ENCODE data around the gene FER. TPM values are rescaled to one million over a fixed set of nuclear protein-coding genes. Genes with fewer than 3 reads are reported as not detected.

Gene FER
- total and polyA plus RNA-seq, 8 donors = 1.7 to 218 (median 24.0) TPM

DNA sequence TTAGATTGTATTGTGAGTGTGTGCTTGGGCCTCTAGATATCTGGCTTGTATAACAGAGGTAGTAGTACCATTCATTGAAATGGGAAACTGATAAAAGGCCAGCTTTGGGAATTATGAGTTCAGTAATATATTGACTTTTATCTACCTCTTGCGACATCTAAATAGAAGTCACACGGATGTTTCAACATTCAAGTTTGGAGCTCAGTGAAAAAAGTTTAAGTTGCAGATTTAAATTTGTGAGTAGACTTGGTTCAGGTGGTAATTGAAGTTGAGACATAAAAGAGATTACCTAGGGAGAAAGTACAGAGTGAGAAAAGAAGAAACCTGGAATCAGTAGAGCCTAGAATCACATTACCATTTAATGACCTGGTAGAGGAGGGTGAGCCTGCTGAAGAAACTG is 189.5 kb downstream of the FER start:
- intact Hi-C loops (cut with DNase I; ENCODE audit: low total_unique reads) = no loop called here
- Histone ChIP-seq H3K36me3 (peaks cover 0 to 3% (median 0%) of the 10 kb centered on the region in 4 donors), H3K9me3 (peaks cover 0 to 3% (median 0%) of the 10 kb centered on the region in 4 donors), H3K27me3 (no peaks in the 10 kb centered on the region), H3K4me1 (peaks cover 0 to 3% (median 0%) of the 10 kb centered on the region in 4 donors), H3K27ac (no peak overlapping the region), H3K4me3 (no peak overlapping the region)
- no peak for TF ChIP-seq POLR2A (IDR thresholded peaks at IDR 0.05)
- TF ChIP-seq POLR2AphosphoS5 (IDR thresholded peaks at IDR 0.05) = no peak
- TF ChIP-seq, protein P1, sequence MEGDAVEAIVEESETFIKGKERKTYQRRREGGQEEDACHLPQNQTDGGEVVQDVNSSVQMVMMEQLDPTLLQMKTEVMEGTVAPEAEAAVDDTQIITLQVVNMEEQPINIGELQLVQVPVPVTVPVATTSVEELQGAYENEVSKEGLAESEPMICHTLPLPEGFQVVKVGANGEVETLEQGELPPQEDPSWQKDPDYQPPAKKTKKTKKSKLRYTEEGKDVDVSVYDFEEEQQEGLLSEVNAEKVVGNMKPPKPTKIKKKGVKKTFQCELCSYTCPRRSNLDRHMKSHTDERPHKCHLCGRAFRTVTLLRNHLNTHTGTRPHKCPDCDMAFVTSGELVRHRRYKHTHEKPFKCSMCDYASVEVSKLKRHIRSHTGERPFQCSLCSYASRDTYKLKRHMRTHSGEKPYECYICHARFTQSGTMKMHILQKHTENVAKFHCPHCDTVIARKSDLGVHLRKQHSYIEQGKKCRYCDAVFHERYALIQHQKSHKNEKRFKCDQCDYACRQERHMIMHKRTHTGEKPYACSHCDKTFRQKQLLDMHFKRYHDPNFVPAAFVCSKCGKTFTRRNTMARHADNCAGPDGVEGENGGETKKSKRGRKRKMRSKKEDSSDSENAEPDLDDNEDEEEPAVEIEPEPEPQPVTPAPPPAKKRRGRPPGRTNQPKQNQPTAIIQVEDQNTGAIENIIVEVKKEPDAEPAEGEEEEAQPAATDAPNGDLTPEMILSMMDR (IDR thresholded peaks at IDR 0.05) = no peak
- no peak for DNase-seq
- 87 to 95% (median 92%) methylated on average over 2 of the region's 2 CpGs for WGBS, 5 donors

DNA sequence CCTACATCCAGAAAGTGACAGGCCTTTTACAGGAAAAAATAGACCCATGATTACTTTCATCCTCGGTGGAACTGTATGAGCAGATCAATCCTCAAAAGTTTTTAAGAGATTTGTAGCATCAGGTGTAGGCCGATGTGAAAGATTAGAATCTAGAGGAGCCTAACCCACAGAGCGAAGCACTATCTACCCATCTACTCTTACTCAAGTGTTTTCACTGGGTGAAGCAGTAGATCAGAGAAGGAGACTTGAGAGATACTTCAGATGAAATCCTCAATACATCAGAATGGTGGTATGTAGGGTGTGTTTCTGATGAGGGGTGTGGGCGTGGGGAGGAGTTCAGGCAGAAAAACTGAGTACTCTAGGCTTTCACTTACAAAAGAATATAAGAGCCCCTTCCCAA is 192.8 kb downstream of the FER start:
- Histone ChIP-seq H3K27me3 (no peaks in the 10 kb centered on the region), H3K9me3 (no peaks in the 10 kb centered on the region), H3K36me3 (no peaks in the 10 kb centered on the region), H3K27ac (no peak overlapping the region), H3K4me3 (no peak overlapping the region), H3K4me1 (no peaks in the 10 kb centered on the region)
- TF ChIP-seq EP300 (IDR thresholded peaks at IDR 0.05) (no peak), POLR2AphosphoS5 (IDR thresholded peaks at IDR 0.05) (no peak), POLR2A (IDR thresholded peaks at IDR 0.05) (no peak)
- TF ChIP-seq, protein P1 (IDR thresholded peaks at IDR 0.05) = no peak
- DNase-seq = no peak
- 84 to 95% (median 90%) methylated on average over 4 of the region's 4 CpGs for WGBS, 5 donors
- intact Hi-C loops (cut with DNase I; ENCODE audit: low total_unique reads) = no loop called here

DNA sequence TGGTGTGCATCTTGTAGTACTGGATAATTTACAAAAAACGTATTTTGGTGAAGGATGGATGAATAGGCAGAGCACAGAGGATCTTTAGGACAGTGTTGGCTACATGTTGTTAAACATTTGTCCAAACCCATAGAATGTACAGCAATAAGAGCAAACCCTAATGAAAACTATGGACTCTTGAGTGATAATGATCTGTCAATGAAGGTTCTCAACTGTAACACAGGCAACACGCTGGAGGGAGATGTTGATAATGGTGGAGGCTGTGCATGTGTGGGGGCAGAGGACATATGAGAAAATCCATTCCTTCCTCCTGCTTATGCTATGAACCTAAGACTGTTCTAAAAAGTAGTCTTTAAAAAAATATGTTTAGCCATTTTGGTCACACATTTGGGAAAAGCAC is 194.0 kb downstream of the FER start:
- WGBS, 5 donors = 86 to 95% (median 88%) methylated on average over 2 of the region's 2 CpGs
- H3K4me3 ChIP-seq = no peak overlapping the region
- intact Hi-C loops (cut with DNase I; ENCODE audit: low total_unique reads) = no loop called here
- no peaks in the 10 kb centered on the region for H3K27me3 ChIP-seq
- no peak overlapping the region for H3K27ac ChIP-seq
- no peaks in the 10 kb centered on the region for H3K4me1 ChIP-seq
- TF ChIP-seq EP300 (IDR thresholded peaks at IDR 0.05) (no peak), POLR2A (IDR thresholded peaks at IDR 0.05) (no peak), POLR2AphosphoS5 (IDR thresholded peaks at IDR 0.05) (no peak)
- TF ChIP-seq, protein P1 (IDR thresholded peaks at IDR 0.05) = no peak
- DNase-seq = no peak
- no peaks in the 10 kb centered on the region for H3K36me3 ChIP-seq
- H3K9me3 ChIP-seq = no peaks in the 10 kb centered on the region

DNA sequence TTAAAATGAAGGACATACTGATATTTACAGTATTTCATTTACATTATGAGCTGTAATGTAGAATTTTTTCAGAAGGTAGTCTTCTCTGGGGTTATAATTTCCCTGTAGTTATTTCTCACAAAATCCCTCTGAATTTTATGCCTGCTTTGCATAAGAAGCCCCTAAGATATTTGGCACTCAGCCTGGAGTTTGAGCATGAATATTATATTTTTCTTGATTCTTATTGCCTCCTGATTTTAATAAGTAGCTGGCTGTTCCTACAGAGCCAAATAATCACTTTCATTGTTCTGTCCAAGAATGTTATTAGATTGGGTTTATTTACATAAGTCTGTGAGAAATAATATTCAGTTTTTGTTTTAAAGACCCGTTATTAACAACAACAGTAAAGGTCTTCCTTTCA is 195.0 kb downstream of the FER start:
- 62 to 68% (median 64%) methylated on average over 1 of the region's 1 CpG for WGBS, 5 donors
- no peak for TF ChIP-seq POLR2AphosphoS5 (IDR thresholded peaks at IDR 0.05)
- TF ChIP-seq EP300 (IDR thresholded peaks at IDR 0.05) = no peak
- no peak for TF ChIP-seq POLR2A (IDR thresholded peaks at IDR 0.05)
- TF ChIP-seq, protein P1 (IDR thresholded peaks at IDR 0.05) = no peak
- Histone ChIP-seq H3K27me3 (no peaks in the 10 kb centered on the region), H3K27ac (no peak overlapping the region), H3K4me3 (no peak overlapping the region), H3K4me1 (no peaks in the 10 kb centered on the region), H3K36me3 (no peaks in the 10 kb centered on the region), H3K9me3 (no peaks in the 10 kb centered on the region)
- intact Hi-C loops (cut with DNase I; ENCODE audit: low total_unique reads) = no loop called here
- DNase-seq = no peak
